WTC11 (cell line): Measurements from ENCODE around the gene PAM. TPM values are rescaled to one million over a fixed set of nuclear protein-coding genes. Genes with fewer than 3 reads are reported as not detected.

ENCODE experiments used
- ATAC-seq: fragments of 200-7000 bp; cut with Tn5 transposase; 2 replicates; pipeline ENCODE4 v1.10.0; 2021; ENCODE audit warnings: mild to moderate bottlenecking, moderate library complexity
- CTCF ChIA-PET: fragments of 300-600 bp; sonication (Branson Sonifier 250); formaldehyde crosslinking; loops from one replicate; lab custom pipeline; 2021; ENCODE audit warnings: antibody characterized with exemption; lab: Charles Lee
- POLR2A ChIA-PET: fragments of 350-600 bp; sonication (Branson Sonifier 250); formaldehyde crosslinking; loops from one replicate; lab custom pipeline; 2021; ENCODE audit warnings: antibody characterized with exemption; lab: Charles Lee
- DNase-seq: peaks from one replicate; pipeline ENCODE4 v3.0.0; 2021; ENCODE audit warnings: low spot score
- H3K27ac Mint-ChIP-seq: 2 replicates; pipeline ENCODE4 v1.8.0; 2021; ENCODE audit warnings: mixed read lengths
- H3K27me3 Mint-ChIP-seq: 2 replicates; pipeline ENCODE4 v1.8.0; 2021; ENCODE audit warnings: low read depth, mild to moderate bottlenecking, moderate library complexity, mixed read lengths
- H3K36me3 Mint-ChIP-seq: 2 replicates; pipeline ENCODE4 v1.8.0; 2021; ENCODE audit warnings: mixed read lengths
- H3K4me1 Mint-ChIP-seq: 2 replicates; pipeline ENCODE4 v1.8.0; 2022; ENCODE audit warnings: mixed read lengths
- H3K4me3 Mint-ChIP-seq: 2 replicates; pipeline ENCODE4 v1.8.0; 2021; ENCODE audit warnings: mild to moderate bottlenecking, moderate library complexity, mixed read lengths
- H3K9me3 Mint-ChIP-seq: 2 replicates; pipeline ENCODE4 v1.8.0; 2021; ENCODE audit warnings: mixed read lengths
- CDX4 ChIP-seq: fragments of 250-450 bp; sonication (Bioruptor Pico); IDR thresholded peaks from 2 replicates; pipeline ENCODE4 v1.9.0; 2021; ENCODE audit warnings: moderate library complexity, mild to moderate bottlenecking, inconsistent platforms, borderline replicate concordance
- CREM ChIP-seq: sonication (generic); formaldehyde crosslinking; IDR thresholded peaks from 2 replicates; pipeline ENCODE4 v1.8.1; 2022; ENCODE audit warnings: mild to moderate bottlenecking, missing genetic modification reagents, moderate library complexity
- CTCF ChIP-seq: fragments of 200-600 bp; IDR thresholded peaks from 2 replicates; pipeline ENCODE4 v1.8.0; 2022; ENCODE audit warnings: antibody characterized with exemption
- ELF4 ChIP-seq: sonication (generic); formaldehyde crosslinking; IDR thresholded peaks from 2 replicates; pipeline ENCODE4 v1.8.1; 2022; ENCODE audit warnings: low read depth, mild to moderate bottlenecking, moderate library complexity, missing genetic modification reagents
- FOXJ3 ChIP-seq: sonication (generic); formaldehyde crosslinking; IDR thresholded peaks from 2 replicates; pipeline ENCODE4 v1.9.0; 2021; ENCODE audit warnings: missing genetic modification reagents, mild to moderate bottlenecking, borderline replicate concordance
- HMGXB4 ChIP-seq: sonication (generic); formaldehyde crosslinking; IDR thresholded peaks from 2 replicates; pipeline ENCODE4 v1.8.1; 2023; ENCODE audit warnings: mild to moderate bottlenecking, moderate library complexity, missing genetic modification reagents
- JAZF1 ChIP-seq: fragments of 250-450 bp; sonication (Bioruptor Pico); IDR thresholded peaks from 2 replicates; pipeline ENCODE4 v1.9.0; 2021; ENCODE audit warnings: moderate library complexity, mild to moderate bottlenecking, inconsistent platforms
- KAT7 ChIP-seq: sonication (generic); formaldehyde crosslinking; IDR thresholded peaks from 2 replicates; pipeline ENCODE4 v1.8.1; 2023; ENCODE audit warnings: missing genetic modification reagents, mild to moderate bottlenecking, borderline replicate concordance
- PREB ChIP-seq: sonication (generic); formaldehyde crosslinking; IDR thresholded peaks from 2 replicates; pipeline ENCODE4 v1.8.1; 2022; ENCODE audit warnings: mild to moderate bottlenecking, missing genetic modification reagents, moderate library complexity, borderline replicate concordance
- RORB ChIP-seq: fragments of 250-450 bp; sonication (Bioruptor Pico); IDR thresholded peaks from 2 replicates; pipeline ENCODE4 v1.9.0; 2021; ENCODE audit warnings: mild to moderate bottlenecking
- SP1 ChIP-seq: sonication (generic); formaldehyde crosslinking; conservative IDR thresholded peaks from 2 replicates; pipeline ENCODE4 v1.8.1; 2022; ENCODE audit warnings: missing genetic modification reagents
- TEAD1 ChIP-seq: sonication (generic); formaldehyde crosslinking; IDR thresholded peaks from 2 replicates; pipeline ENCODE4 v1.8.0; 2022; ENCODE audit warnings: mild to moderate bottlenecking, missing genetic modification reagents
- ZMAT4 ChIP-seq: fragments of 250-450 bp; sonication (Bioruptor Pico); IDR thresholded peaks from 2 replicates; pipeline ENCODE4 v1.9.0; 2021; ENCODE audit warnings: mild to moderate bottlenecking
- ZNF138 ChIP-seq: sonication (generic); formaldehyde crosslinking; conservative IDR thresholded peaks from 2 replicates; pipeline ENCODE4 v1.8.1; 2022; ENCODE audit warnings: mild to moderate bottlenecking, moderate library complexity, missing genetic modification reagents
- ZNF263 ChIP-seq: sonication (generic); formaldehyde crosslinking; IDR thresholded peaks from 2 replicates; pipeline ENCODE4 v1.8.1; 2022; ENCODE audit warnings: low read depth, mild to moderate bottlenecking, moderate library complexity, missing genetic modification reagents
- ZNF532 ChIP-seq: fragments of 250-450 bp; sonication (Bioruptor Pico); IDR thresholded peaks from 2 replicates; pipeline ENCODE4 v1.9.0; 2021; ENCODE audit warnings: mild to moderate bottlenecking, borderline replicate concordance
- total RNA-seq: library from RNA; stranded (reverse); gene quantifications from 3 replicates; pipeline ENCODE4 v1.2.3, GENCODE V29; 2021

PAM gene
- total RNA-seq, 1 experiment from 2014 or later: 52.3 TPM

GRCh38 chr5:102916109-102916508 is 161.0 kb downstream of the PAM start:
- ChIA-PET CTCF (no interaction called here), POLR2A (no interaction called here)
- no peak overlapping the region for H3K4me3 Mint-ChIP-seq
- H3K27ac Mint-ChIP-seq: no peak overlapping the region
- no peak for TF ChIP-seq ZNF263 (CRISPR knock-in tag)
- no peak for TF ChIP-seq HMGXB4 (CRISPR knock-in tag)
- no peak for TF ChIP-seq TEAD1 (CRISPR knock-in tag)
- TF ChIP-seq CDX4 (CRISPR knock-in tag): no peak
- TF ChIP-seq ELF4 (CRISPR knock-in tag): no peak
- H3K9me3 Mint-ChIP-seq: no peaks in the 10 kb centered on the region
- no peak for DNase-seq
- ATAC-seq: no peak
- no peaks in the 10 kb centered on the region for H3K36me3 Mint-ChIP-seq
- peaks cover 8% of the 10 kb centered on the region for H3K4me1 Mint-ChIP-seq
- no peaks in the 10 kb centered on the region for H3K27me3 Mint-ChIP-seq

GRCh38 chr5:102918986-102919610 is 164.0 kb downstream of the PAM start:
- H3K4me3 Mint-ChIP-seq: no peak overlapping the region
- ATAC-seq: peak; percentile 60
- no peak overlapping the region for H3K27ac Mint-ChIP-seq
- TF ChIP-seq ELF4 (CRISPR knock-in tag): no peak
- no peak for TF ChIP-seq ZNF532
- TF ChIP-seq ZNF263 (CRISPR knock-in tag): no peak
- no peak for TF ChIP-seq CREM (CRISPR knock-in tag)
- TF ChIP-seq, all 79 proteins: peak for 0
- Mint-ChIP-seq H3K36me3 (no peaks in the 10 kb centered on the region), H3K4me1 (peaks cover 8% of the 10 kb centered on the region), H3K9me3 (no peaks in the 10 kb centered on the region), H3K27me3 (no peaks in the 10 kb centered on the region)
- POLR2A ChIA-PET: no interaction called here
- no peak for DNase-seq
- CTCF ChIA-PET: no interaction called here

GRCh38 chr5:102920762-102921161 is 165.7 kb downstream of the PAM start:
- no peaks in the 10 kb centered on the region for H3K9me3 Mint-ChIP-seq
- ChIA-PET POLR2A (interaction anchor here (1.2 kb wide), 1 partner anchor 10 kb away, joined by 3 read pairs; no protein-coding TSS in a partner anchor), CTCF (no interaction called here)
- H3K36me3 Mint-ChIP-seq: no peaks in the 10 kb centered on the region
- no peak overlapping the region for H3K4me3 Mint-ChIP-seq
- peaks cover 8% of the 10 kb centered on the region for H3K4me1 Mint-ChIP-seq
- no peaks in the 10 kb centered on the region for H3K27me3 Mint-ChIP-seq
- DNase-seq (no peak), ATAC-seq (no peak)
- no peak overlapping the region for H3K27ac Mint-ChIP-seq
- TF ChIP-seq SP1 (no peak), TEAD1 (CRISPR knock-in tag) (no peak), CTCF (no peak), ZMAT4 (CRISPR knock-in tag) (no peak), KAT7 (CRISPR knock-in tag) (no peak), ZNF532 (no peak), FOXJ3 (no peak), JAZF1 (CRISPR knock-in tag) (no peak), PREB (no peak), RORB (CRISPR knock-in tag) (no peak), ZNF138 (CRISPR knock-in tag) (no peak)
